GM18526 (cell line): ENCODE results near the gene FEZF1.

ENCODE experiments used
- POLR2A ChIP-seq: IDR thresholded peaks from 3 replicates; pipeline ENCODE4 v1.6.1; 2011; ENCODE audit not compliant: insufficient read length; ENCODE audit errors: extremely low read depth

Gene FEZF1

DNA sequence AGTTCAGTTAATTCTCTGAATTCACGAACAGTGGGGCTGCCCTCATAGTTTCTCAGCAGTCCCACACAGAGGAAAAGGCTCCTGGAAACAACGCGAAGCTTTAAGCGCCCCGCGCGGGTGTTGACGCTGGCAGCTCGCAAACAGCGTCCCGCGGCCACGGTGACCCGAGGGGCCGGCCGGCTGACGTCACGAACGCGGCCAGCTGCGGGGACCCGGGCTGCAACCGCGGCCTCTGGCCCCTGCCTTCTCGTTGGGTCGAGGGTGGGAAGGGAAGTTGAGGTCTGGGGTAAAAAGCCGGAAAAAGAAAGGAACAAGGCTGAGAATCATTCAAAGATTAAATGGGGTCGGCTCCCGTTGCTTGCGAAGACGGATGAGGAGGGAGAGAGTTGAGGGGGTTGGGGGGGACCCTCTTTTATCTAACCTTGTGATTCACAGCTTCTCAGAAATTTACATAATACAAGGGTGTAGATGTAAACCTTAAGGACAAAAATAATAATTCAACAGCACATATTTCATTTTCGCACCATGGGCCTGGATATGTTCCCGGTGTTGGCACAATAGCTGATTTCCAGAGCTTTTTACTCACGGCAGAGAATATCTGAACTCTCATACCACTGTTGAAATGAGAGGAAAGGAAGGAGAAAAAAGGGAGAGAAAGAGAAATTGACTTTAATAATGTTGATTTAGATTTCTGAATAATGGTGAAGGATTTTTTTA, 7.3 kb upstream of the FEZF1 start:
- no peak for TF ChIP-seq POLR2A

DNA sequence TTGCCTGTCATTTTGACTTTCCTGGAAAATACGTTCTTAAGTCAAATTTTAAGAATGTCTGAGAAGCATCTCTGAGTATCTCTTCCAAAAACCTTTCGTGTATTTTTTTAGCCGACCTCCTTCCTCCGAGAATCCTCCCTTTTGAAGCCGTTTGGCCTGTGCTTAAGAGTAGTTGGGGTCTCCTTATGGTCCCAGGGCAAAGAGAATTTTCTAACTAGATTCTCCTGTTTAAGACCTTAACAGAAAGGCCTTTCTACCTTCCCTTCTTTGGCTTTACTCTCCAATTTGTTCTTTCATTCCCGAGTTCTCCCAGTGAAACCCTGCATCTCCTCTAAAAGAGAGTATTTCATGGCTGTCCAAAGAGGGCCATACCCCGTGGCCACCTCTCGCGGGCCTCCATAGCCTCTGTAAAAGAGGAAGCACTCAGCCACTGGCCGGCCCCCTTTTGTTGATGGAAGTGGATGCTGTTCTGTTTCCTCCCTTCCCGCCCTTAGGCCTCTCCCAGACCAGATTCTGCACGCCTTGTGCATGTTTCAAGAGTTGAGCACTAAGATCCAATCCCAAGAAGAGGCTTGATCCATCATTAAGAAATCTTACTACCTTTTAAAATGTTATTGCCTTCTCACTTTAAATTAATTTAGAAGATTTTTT, 6.6 kb upstream of the FEZF1 start:
- no peak for TF ChIP-seq POLR2A

DNA sequence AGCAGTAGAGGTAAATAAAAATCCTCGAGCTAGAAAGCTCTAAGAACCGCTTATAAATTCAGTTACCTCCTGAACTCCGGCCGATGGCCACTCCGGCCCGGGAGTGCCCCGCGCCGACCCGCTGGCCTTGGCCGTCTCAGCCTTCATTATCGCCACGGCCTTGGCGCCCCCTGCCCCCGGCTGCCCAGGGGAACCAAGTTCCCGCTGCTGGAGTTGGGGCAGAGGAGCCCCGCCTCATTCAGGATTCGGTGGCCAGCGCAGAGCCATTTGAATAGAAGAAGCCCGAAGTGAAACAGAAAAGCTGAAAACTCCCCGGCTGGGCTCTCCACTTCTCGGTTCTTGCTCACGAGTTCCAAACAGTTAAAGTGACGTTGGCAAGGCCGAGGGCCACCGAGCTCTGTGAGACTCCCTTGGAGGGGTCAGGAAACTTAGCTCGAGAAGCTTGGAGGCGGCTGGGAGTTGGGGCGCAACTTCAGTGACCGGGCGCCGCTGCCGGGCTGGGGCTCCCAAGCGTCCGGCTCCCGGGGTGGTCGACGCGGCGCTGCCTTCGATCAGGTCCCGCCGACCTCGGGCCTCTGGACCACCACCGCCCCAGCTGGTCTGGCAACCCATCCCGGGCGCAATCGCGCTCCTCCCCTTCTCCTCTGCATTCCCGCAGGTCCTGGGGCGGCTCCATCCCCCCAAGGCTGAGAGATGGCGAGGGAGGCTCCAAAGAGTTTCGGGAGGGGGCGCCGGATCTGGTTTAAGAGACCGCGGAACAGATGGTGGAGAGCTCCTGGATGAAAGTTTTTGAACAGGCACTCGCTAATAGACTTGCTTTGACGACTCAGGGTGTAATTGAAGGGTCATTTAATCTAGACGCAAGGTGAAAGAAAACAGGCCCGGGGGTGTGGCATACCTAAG, 5.8 kb upstream of the FEZF1 start:
- TF ChIP-seq POLR2A, result no peak

DNA sequence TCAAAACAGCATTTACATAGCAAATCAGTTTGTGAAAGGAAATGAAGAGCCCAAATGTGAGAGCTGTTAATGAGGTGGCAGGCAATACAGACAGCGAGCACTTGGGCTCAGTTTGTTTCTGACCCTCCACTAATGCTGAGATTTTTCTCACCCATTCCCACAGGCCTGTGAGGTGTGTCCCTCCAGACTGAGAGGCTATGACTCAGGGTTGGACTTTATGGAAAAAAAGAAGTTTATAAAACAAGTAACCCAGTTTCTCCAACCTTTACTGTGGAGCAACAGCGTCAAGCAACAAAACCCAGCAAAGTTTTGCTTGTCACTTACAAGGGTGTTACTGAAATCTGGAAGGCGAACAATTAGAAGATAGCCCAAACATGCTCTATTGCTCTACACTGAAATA, 4.9 kb upstream of the FEZF1 start:
- no peak for TF ChIP-seq POLR2A

DNA sequence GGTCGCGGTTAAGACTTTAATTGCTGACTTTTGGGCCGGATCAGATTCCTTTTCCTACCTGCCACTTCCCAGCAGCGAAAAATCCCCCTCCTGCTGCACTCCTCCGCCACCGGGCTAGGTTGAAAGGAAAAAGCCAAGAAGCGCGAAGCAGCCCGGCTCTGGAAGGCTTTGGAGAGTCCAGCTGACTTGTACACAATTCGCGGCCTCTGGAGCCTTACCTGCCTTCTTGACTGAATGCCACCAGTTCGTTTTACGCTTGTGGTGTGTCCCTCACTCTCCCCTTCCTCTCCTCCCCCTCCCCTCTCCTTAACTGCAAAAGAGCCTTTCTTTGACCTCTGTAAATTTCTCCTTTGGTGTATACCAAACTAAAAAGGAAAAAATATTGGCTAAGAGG, 2.7 kb upstream of the FEZF1 start:
- no peak for TF ChIP-seq POLR2A

DNA sequence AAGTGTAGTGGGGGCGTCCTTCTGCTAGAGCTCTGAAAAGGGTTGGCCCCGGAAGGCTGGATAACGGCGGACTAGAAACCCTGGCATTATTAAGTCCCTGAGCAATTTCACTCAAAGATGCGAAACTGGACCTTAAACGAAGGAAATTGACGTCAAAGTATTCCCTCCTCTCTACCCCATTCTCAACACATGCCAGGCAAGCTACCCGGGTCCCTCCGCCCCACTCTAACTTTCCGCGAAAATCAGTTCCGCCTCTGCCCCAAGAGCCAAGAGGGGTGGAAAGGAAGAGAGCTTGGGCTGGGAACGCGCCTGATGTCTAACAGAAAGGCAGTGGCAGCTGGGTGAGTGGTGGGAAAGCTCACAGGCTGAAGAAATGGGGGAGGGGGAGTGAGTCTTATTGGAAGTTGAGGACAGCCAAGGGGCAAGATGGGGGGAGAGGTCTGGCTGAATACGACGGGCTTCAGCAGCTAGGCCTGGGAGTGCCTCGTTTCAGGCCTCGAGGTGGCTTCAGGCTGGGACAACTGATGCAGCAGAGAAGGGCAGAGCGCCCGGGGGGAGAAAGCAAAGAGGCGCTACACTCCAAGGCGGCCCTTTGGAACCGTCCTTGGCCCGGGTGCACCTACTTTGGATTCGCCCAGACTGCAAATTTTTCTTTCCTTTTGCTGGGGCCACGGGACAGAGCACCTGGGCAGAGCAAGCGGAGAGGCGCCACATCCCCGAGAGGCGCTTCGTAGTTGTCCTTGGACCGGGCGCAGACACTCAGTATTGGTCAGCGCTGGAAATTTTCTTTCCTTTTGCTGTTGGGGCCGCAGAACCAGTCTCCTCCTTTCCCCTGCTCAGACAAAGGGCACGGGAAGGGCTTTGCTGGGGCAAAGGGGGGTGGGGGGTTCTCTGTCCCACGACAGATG, 2.0 kb upstream of the FEZF1 start:
- TF ChIP-seq POLR2A, result no peak

DNA sequence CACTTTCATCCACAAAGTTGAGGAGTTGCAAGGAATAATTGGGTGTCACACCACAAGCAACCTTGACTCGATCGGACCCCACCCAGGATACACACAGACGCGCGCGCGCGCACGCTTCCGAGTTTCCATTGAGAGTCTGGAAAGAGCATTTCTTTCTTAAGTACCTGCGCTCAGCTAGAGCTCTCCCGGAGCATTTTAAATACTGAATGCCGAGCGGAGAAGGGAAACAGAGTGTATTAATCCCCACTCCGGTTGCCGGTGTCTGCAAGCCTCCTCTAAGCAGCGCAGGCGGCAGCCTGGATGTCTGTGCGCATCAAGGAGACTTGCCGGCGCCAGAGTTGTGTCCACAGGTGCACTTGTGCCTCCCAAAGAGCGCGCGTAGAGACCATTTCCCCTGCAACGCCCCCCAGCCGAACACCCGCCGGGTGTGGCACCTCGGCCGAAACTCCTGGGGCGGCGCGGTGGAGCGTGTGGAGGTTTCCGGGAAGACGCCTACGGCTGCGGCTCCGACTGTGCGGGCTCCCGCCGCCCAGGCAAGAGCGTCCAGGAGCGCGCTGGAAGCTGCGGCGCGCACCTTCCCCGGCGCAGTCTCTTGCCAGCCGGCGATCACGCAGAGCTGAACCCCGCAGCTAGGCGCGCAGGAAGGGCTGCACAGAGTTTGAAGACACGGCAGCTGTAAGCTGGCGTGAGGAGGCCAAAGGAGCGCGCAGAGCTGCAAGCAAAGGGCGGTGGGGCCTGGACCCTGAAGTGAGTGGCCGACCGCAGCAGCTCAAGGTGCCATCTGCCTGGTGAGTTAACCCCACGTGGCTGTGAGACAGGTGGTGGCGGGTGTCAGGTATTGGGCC, 1.1 kb upstream of the FEZF1 start:
- no peak for TF ChIP-seq POLR2A

DNA sequence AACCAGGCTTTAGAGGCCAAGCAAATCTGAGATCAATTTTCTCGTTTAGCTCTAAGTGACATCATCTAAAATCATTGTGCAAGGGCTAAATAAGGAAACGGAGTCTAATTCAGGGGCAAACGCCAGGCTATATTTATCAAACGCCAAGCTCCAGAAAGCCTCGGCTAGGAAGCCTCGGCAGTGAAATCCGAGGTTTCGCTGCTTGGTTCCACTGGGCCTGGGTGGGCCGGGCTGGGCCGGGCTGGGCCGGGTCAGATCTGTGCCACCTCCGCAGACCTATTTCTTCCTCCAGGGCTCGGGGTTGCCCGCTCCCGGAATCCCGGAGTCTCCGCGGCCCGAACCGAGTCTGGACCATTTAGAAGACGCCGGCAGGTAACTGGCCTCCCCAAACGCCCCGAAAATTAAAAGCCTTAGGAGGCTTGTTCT, 459 bp upstream of the FEZF1 start:
- no peak for TF ChIP-seq POLR2A

DNA sequence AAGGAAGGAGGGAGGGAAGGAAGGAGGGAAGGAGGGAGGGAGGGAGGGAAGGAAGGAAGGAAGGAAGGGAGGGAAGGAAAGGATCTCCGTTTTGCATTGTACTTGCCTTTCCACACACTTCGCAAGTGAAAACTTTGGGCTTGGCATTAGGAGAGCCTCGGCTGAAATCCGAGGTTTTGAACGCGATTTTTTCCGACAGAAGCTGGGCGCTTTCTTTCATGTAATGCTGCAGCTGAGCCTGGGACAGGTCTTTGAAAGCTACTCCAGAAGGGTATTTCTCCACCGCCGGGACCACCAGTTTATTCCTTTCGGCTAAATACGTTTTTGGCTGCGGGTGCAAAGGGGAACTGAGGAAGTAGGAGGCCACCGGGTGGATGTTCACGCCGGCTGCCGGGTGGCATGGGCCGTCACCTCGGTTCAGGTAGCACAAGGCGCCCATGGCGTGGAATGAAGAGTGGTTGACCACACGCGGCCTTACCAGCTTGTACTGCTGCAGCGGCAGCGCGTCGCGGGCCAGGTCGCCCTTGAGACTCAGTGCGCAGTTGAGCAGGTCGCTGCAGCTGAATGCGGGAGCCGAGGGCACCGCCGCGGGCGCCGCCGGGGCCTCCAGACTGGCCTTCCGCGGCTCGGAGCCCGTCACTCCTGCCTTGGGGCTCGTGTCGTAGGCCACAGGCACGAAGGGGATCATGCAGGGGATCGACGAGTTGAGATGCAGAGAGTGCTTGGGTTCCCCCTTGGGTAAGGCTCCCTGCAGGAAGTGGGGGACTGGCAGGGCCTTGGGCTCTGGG, 825 bp downstream of the FEZF1 start:
- no peak for TF ChIP-seq POLR2A

DNA sequence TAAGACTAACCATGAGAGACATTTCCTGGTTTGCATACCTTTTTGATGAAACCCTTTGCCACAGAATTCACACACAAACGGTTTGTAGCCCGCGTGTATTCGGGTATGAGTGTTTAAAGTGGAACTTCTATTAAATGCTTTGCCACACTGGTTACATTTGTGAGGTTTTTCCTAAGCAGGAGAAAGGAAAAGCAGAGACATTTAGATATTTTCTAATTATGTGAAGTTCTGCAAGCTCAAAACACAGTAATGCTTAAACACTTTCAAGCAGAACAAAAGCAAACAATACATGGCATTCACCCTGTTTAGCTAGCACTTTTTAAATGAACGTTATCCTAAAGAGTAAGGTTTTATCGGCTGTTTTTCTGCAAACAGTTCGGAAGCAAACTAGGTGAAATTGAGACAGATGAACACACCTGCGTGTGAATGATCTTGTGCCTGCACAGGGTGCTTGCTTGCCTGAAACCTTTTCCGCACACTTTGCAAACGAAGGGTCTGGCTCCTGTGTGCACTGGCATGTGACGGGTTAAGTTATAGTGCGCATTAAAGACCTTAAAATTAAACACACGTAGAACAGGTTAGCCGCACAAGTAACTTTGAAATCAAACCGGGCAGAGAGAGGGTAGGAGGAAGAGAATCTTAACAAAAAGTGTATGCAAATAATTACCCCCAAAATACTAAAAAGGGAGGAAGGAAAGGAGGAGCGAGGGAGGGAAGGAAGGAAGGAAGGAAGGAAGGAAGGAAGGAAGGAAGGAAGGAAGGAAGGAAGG, 1.6 kb downstream of the FEZF1 start:
- no peak for TF ChIP-seq POLR2A

DNA sequence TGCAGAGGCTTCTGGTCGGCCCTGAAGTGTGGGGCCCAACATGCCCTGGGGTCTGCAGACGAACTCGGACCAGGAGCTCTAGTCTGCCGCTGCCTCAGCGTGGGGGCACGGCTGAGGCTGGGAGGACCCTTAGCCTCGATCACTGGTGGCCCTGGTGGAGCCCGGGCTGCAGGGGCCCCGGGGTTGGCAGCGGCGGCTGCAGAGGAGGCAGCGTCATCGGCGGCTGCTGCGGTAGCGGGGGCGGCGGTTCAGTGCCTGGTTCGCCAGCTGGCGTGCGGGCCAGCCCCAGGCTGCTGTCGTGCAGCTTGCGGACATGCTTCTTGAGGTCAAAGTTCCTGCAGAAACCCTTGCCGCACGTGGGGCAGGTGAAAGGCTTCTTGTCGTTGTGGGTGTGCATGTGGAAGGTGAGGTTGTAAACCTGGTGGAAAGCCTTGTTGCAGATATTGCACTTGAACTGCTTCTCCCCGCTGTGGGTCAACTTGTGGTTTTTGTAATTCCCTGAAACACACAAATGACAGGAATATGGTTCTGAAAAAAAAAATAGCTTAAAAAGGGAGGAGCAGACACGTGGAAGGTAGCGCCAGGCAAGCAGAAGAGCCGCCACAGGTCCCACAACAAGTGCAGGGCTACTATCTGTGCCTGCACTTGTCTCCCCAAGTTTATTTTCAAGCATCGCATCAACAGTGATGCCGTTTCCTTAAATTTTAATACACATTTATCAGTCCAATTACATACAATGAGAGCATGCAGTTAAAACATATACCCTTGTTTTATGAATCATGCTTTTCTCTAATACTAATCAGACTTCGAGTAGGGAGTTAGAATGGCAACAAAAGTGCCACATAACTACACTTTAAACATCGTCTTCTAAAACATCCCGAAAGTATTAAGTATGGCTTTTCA, 2.4 kb downstream of the FEZF1 start:
- no peak for TF ChIP-seq POLR2A
